Endothelial cell (in vitro differentiated cells): ENCODE data around the gene FAM151B. TPM values are rescaled to one million over a fixed set of nuclear protein-coding genes. Genes with fewer than 3 reads are reported as not detected.

Source experiments
- DNase-seq: peaks from one replicate; pipeline ENCODE4 v3.0.0; 2021; ENCODE audit warnings: low spot score
- H3K27ac Mint-ChIP-seq: one replicate; pipeline ENCODE4 v1.8.0; 2021; ENCODE audit warnings: mixed read lengths, inconsistent platforms; ENCODE audit not compliant: unreplicated experiment
- H3K27me3 Mint-ChIP-seq: one replicate; pipeline ENCODE4 v1.8.0; 2021; ENCODE audit warnings: mild to moderate bottlenecking, moderate library complexity, mixed read lengths, inconsistent platforms; ENCODE audit not compliant: unreplicated experiment
- H3K36me3 Mint-ChIP-seq: one replicate; pipeline ENCODE4 v1.8.0; 2021; ENCODE audit warnings: mild to moderate bottlenecking, low read depth, mixed read lengths, inconsistent platforms; ENCODE audit not compliant: unreplicated experiment
- H3K4me1 Mint-ChIP-seq: one replicate; pipeline ENCODE4 v1.8.0; 2021; ENCODE audit warnings: mild to moderate bottlenecking, mixed read lengths, inconsistent platforms; ENCODE audit not compliant: unreplicated experiment
- H3K4me3 Mint-ChIP-seq: one replicate; pipeline ENCODE4 v1.8.0; 2021; ENCODE audit warnings: mild to moderate bottlenecking, mixed read lengths, inconsistent platforms; ENCODE audit not compliant: unreplicated experiment
- H3K9me3 Mint-ChIP-seq: one replicate; pipeline ENCODE4 v1.8.0; 2021; ENCODE audit warnings: mixed read lengths, inconsistent platforms; ENCODE audit not compliant: unreplicated experiment
- CTCF ChIP-seq: fragments of 200-600 bp; sonication (generic); IDR thresholded peaks from one replicate; pipeline ENCODE4 v1.5.0; 2021; ENCODE audit warnings: antibody characterized with exemption; ENCODE audit not compliant: unreplicated experiment
- total RNA-seq: library from RNA; stranded (reverse); fragmentation: NEBNext Ultra II Directional; extraction: Animal tissue kit (Norgen Biotek cat#: 25700); gene quantifications from one replicate; pipeline ENCODE4 v1.2.1, GENCODE V29; 2021; ENCODE audit not compliant: unreplicated experiment

The FAM151B gene
- total RNA-seq, 1 donor from 2014 or later = 2.1 TPM

- DNase-seq = no peak
- no peaks in the 10 kb centered on the region for H3K9me3 Mint-ChIP-seq
- H3K27ac Mint-ChIP-seq = no peak overlapping the region
- H3K4me1 Mint-ChIP-seq = no peaks in the 10 kb centered on the region
- TF ChIP-seq CTCF = no peak
- peaks cover 8% of the 10 kb centered on the region for H3K36me3 Mint-ChIP-seq
- peaks cover 1% of the 10 kb centered on the region for H3K27me3 Mint-ChIP-seq
- H3K4me3 Mint-ChIP-seq = no peak overlapping the region
These were observed 8.2 kb upstream of the FAM151B start for GRCh38 chr5:80479713-80480112.

- Mint-ChIP-seq H3K4me3 (no peak overlapping the region), H3K4me1 (no peaks in the 10 kb centered on the region), H3K27me3 (peaks cover 1% of the 10 kb centered on the region), H3K9me3 (no peaks in the 10 kb centered on the region), H3K27ac (no peak overlapping the region), H3K36me3 (peaks cover 6% of the 10 kb centered on the region)
- no peak for DNase-seq
- TF ChIP-seq CTCF = no peak
These were observed 7.5 kb upstream of the FAM151B start for GRCh38 chr5:80480354-80480753.

GRCh38 chr5:80481019-80481893 lies 6.6 kb upstream of the FAM151B start:
- H3K4me1 Mint-ChIP-seq = no peaks in the 10 kb centered on the region
- H3K36me3 Mint-ChIP-seq = peaks cover 6% of the 10 kb centered on the region
- peak; percentile 78 for TF ChIP-seq CTCF
- H3K9me3 Mint-ChIP-seq = no peaks in the 10 kb centered on the region
- DNase-seq = peak; percentile 27
- peaks cover 1% of the 10 kb centered on the region for H3K27me3 Mint-ChIP-seq
- peak overlapping the region; percentile 17 for H3K27ac Mint-ChIP-seq
- H3K4me3 Mint-ChIP-seq = peak overlapping the region; percentile 19

- TF ChIP-seq CTCF = no peak
- H3K27me3 Mint-ChIP-seq = peaks cover 1% of the 10 kb centered on the region
- H3K27ac Mint-ChIP-seq = no peak overlapping the region
- H3K4me1 Mint-ChIP-seq = peaks cover 5% of the 10 kb centered on the region
- no peak for DNase-seq
- no peak overlapping the region for H3K4me3 Mint-ChIP-seq
- no peaks in the 10 kb centered on the region for H3K9me3 Mint-ChIP-seq
- peaks cover 6% of the 10 kb centered on the region for H3K36me3 Mint-ChIP-seq
These were observed 5.3 kb upstream of the FAM151B start for GRCh38 chr5:80482578-80482977.

GRCh38 chr5:80483636-80484232 lies 4.2 kb upstream of the FAM151B start:
- peaks cover 5% of the 10 kb centered on the region for H3K4me1 Mint-ChIP-seq
- TF ChIP-seq CTCF = no peak
- peaks cover 6% of the 10 kb centered on the region for H3K36me3 Mint-ChIP-seq

More at GRCh38 chr5:80483636-80484232, 4.2 kb upstream of the FAM151B start:
- no peak overlapping the region for H3K27ac Mint-ChIP-seq
- no peak overlapping the region for H3K4me3 Mint-ChIP-seq
- no peak for DNase-seq
- H3K27me3 Mint-ChIP-seq = peaks cover 2% of the 10 kb centered on the region
- no peaks in the 10 kb centered on the region for H3K9me3 Mint-ChIP-seq
